ENCODE results near the gene NGEF.

Gene NGEF

GRCh38 chr2:232967474-232967873, 45.6 kb downstream of the NGEF start (continued):
- TF ChIP-seq ZNF621 (tag by site-specific recombination; IDR thresholded peaks at IDR 0.05) (no peak), ZNF596 (tag by site-specific recombination; IDR thresholded peaks at IDR 0.05) (no peak), ZNF335 (tag by site-specific recombination; conservative IDR thresholded peaks at IDR 0.05) (no peak), ZNF837 (tag by site-specific recombination; IDR thresholded peaks at IDR 0.05) (no peak), ZBTB21 (tag by site-specific recombination; IDR thresholded peaks at IDR 0.05) (no peak)

GRCh38 chr2:232966122-232966521, 46.9 kb downstream of the NGEF start:
- TF ChIP-seq, protein P1, sequence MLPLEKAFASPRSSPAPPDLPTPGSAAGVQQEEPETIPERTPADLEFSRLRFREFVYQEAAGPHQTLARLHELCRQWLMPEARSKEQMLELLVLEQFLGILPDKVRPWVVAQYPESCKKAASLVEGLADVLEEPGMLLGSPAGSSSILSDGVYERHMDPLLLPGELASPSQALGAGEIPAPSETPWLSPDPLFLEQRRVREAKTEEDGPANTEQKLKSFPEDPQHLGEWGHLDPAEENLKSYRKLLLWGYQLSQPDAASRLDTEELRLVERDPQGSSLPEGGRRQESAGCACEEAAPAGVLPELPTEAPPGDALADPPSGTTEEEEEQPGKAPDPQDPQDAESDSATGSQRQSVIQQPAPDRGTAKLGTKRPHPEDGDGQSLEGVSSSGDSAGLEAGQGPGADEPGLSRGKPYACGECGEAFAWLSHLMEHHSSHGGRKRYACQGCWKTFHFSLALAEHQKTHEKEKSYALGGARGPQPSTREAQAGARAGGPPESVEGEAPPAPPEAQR (tag by site-specific recombination; IDR thresholded peaks at IDR 0.05): no peak
- TF ChIP-seq ZNF324 (tag by site-specific recombination; IDR thresholded peaks at IDR 0.05) (no peak), GLIS1 (tag by site-specific recombination; IDR thresholded peaks at IDR 0.05) (peak; percentile 91), ZNF514 (tag by site-specific recombination; IDR thresholded peaks at IDR 0.05) (no peak)
- POLR2A ChIA-PET: no interaction called here
- Histone ChIP-seq H3K9me3 (ENCODE audit: control insufficient read depth, insufficient read depth, low read depth, low read length) (no peaks in the 10 kb centered on the region), H3K4me3 (ENCODE audit: low read depth, low read length) (no peak overlapping the region), H3K4me1 (ENCODE audit: control insufficient read depth, insufficient read depth, low read length) (no peaks in the 10 kb centered on the region), H3K36me3 (ENCODE audit: control insufficient read depth in 2 of 2, insufficient read depth in 1 of 2, low read length in 2 of 2) (no peaks in the 10 kb centered on the region), H3K27ac (ENCODE audit: extremely low read depth, low read depth, low read length) (no peak overlapping the region)
- CTCF ChIA-PET: no interaction called here

- Histone ChIP-seq H3K4me3 (ENCODE audit: low read depth, low read length) (no peak overlapping the region), H3K9me3 (ENCODE audit: control insufficient read depth, insufficient read depth, low read depth, low read length) (no peaks in the 10 kb centered on the region), H3K4me1 (ENCODE audit: control insufficient read depth, insufficient read depth, low read length) (no peaks in the 10 kb centered on the region), H3K36me3 (ENCODE audit: control insufficient read depth in 2 of 2, insufficient read depth in 1 of 2, low read length in 2 of 2) (no peaks in the 10 kb centered on the region), H3K27ac (ENCODE audit: extremely low read depth, low read depth, low read length) (no peak overlapping the region)
- ChIA-PET POLR2A (no interaction called here), CTCF (no interaction called here)
- TF ChIP-seq ZXDB (tag by site-specific recombination; IDR thresholded peaks at IDR 0.05): no peak
- TF ChIP-seq, protein P2, sequence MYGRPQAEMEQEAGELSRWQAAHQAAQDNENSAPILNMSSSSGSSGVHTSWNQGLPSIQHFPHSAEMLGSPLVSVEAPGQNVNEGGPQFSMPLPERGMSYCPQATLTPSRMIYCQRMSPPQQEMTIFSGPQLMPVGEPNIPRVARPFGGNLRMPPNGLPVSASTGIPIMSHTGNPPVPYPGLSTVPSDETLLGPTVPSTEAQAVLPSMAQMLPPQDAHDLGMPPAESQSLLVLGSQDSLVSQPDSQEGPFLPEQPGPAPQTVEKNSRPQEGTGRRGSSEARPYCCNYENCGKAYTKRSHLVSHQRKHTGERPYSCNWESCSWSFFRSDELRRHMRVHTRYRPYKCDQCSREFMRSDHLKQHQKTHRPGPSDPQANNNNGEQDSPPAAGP (tag by site-specific recombination; IDR thresholded peaks at IDR 0.05): no peak
- no peak for TF ChIP-seq ZNF677 (tag by site-specific recombination; IDR thresholded peaks at IDR 0.05)
- no peak for TF ChIP-seq ZNF175 (tag by site-specific recombination; IDR thresholded peaks at IDR 0.05)
- no peak for TF ChIP-seq ZNF239 (tag by site-specific recombination; IDR thresholded peaks at IDR 0.05)
- TF ChIP-seq ZNF837 (tag by site-specific recombination; IDR thresholded peaks at IDR 0.05): no peak
- no peak for TF ChIP-seq BCL6B (tag by site-specific recombination; IDR thresholded peaks at IDR 0.05)
- TF ChIP-seq ZNF2 (tag by site-specific recombination; IDR thresholded peaks at IDR 0.05): no peak
- no peak for TF ChIP-seq ZNF114 (tag by site-specific recombination; IDR thresholded peaks at IDR 0.05)
- TF ChIP-seq ZNF704 (tag by site-specific recombination; IDR thresholded peaks at IDR 0.05): no peak
- TF ChIP-seq ZNF148 (tag by site-specific recombination; IDR thresholded peaks at IDR 0.05; ENCODE audit: borderline replicate concordance): no peak
- no peak for TF ChIP-seq ZNF639 (tag by site-specific recombination; IDR thresholded peaks at IDR 0.05)
- TF ChIP-seq ZNF549 (tag by site-specific recombination; IDR thresholded peaks at IDR 0.05): no peak
- TF ChIP-seq ZNF792 (tag by site-specific recombination; IDR thresholded peaks at IDR 0.05): no peak
These were observed 49.1 kb downstream of the NGEF start for GRCh38 chr2:232963913-232964312.

All from HEK293 (cell line).